Left lobe of liver (tissue), 2 donors: ENCODE measurements around the gene PIGBOS1. TPM values are rescaled to one million over a fixed set of nuclear protein-coding genes. Genes with fewer than 3 reads are reported as not detected.
A peak's percentile ranks its signal among the peaks of the same experiment; 100 is the strongest.

Experiments used
- ATAC-seq: fragments of 200-7000 bp; cut with Tn5 transposase; one replicate; pipeline ENCODE4 v1.9.1; 2020; ENCODE audit warnings: mild to moderate bottlenecking, moderate library complexity
- DNase-seq: peaks from one replicate; pipeline ENCODE4 v3.0.0-alpha.2; 2020; ENCODE audit warnings: low spot score
- total RNA-seq: library from RNA; stranded (reverse); gene quantifications from one replicate; pipeline ENCODE4 v1.2.1, GENCODE V29; 2021
- donor health status: DM: no; HTN: no; CAD: no; lungs with moderate emphysema.
- donor health status: DM: no; HTN: yes; CAD: no.

PIGBOS1 gene
- 7.0 TPM for total RNA-seq

DNA sequence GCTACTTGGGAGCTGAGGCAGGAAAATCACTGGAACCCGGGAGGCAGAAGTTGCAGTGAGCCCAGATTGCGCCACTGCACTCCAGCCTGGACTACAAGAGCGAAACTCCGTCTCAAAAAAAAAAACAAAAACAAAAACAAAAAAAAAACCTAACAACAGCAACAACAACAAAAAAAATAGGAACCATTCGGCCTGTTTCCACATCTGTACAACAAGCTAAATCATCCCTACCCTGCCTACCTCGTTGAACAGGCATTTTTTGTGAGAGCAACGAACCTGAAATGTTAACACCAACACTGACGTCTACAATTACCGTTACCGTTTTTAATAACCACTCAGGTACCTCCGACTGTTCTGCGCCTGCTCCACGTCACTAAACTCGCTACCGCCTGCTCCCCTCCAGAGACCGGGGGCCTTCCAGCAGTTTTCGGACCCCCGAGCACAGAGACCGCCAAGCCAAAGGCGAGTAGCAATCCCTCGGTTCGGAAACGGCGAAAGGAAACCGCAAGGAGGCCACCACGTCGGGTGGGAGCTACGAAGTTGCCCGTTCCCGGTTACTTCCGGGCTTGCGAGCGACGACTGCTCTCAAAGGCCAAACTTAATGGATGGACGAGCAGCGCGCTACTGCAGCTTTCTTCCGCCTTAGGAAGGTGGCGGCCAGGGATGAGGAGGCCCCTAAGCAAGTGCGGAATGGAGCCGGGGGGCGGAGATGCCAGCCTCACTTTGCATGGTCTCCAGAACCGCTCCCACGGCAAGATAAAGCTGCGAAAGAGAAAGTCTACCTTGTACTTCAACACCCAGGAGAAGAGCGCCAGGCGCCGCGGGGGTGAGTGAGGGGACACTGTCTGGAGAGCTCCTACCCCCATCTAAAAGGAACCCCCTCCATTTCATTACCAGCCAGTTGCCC lies at the start of gene PIGBOS1, which contains the start of gene PIGB:
Gene PIGBOS1, minus strand, starts transcription at position 536 of the 907 bp plus-strand sequence. CDS start 1,331 bp downstream, outside the sequence.
Gene PIGB, plus strand, starts transcription at position 635 of the 907 bp plus-strand sequence. Its CDS starts 29 bp downstream, at position 664.
- peak; percentile 88 for DNase-seq
- peak; percentile 97 for ATAC-seq

GRCh38 chr15:55366981-55367380 lies 48.1 kb upstream of the PIGBOS1 start:
- ATAC-seq, result no peak
- no peak for DNase-seq

GRCh38 chr15:55362641-55363040 lies 43.7 kb upstream of the PIGBOS1 start:
- no peak for DNase-seq
- ATAC-seq, result no peak

GRCh38 chr15:55361048-55361447 lies 42.1 kb upstream of the PIGBOS1 start:
- DNase-seq (no peak), ATAC-seq (no peak)

DNA sequence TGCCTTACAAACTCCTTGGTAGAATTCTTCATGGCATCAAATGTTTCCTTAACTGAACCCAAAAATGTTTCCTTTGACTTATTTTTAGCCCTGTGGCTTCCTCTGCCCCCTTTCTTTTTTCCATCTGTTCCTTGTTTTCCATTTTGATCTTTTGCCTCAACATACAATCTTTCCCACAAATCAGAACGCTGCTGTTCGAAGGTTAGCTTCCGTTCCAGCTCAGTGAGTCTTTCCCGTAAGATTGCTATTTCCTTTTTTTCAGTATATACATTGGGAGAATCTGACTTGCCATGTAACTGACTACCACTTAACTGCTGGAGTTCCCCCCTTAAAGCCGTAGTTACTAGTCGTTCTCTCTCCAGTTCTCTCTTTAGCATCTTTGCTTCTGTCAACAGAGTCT lies 41.3 kb upstream of the PIGBOS1 start:
- no peak for ATAC-seq
- no peak for DNase-seq

DNA sequence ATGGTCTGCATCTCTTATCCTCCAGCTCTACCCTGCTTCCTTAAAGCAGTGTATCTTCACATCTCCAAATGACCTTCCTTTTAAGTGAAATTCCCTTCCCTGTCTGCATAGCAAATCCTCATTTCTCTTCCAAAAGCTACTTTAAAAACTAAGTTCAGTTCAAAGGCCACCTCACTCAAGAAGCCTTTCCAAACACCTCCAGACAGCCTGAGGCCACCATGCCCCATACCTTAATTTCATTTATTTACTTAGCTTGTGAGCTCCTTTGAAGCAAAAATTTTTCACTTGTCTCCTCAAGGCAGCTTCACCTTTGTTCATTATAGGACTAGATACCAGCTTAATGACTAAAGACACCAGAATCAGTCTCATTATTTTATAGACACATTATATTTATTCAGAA lies 39.5 kb upstream of the PIGBOS1 start:
- DNase-seq, result no peak
- no peak for ATAC-seq

GRCh38 chr15:55357774-55358173 lies 38.9 kb upstream of the PIGBOS1 start:
- ATAC-seq, result no peak
- no peak for DNase-seq

DNA sequence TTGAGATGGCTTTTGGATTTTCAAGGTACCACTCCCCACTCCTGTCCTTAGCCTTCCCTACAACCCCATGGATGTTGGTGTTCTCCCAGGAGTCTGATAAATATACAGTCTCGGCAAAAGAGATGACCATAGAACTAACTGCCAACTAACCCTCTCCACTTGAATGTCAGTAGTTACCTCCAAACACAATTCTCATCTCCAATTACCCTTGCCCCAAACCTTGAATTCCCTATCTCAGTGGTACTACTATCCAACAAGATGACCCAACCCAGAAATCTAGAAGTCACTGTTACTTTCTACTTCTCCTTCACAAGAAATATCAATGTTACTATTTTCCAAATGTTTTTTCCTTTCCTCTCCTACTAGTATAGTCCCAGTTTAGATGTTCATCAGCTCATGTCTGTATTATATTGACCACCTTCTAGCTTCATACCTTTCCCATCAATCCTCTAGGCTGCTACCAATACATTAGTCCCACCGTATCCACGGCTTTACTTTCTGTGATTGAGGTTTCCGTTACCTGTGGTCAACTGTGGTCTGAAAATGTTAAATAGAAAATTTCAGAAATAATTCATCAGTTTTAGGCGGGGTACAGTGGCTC lies 38.2 kb upstream of the PIGBOS1 start:
- ATAC-seq, result no peak
- no peak for DNase-seq

DNA sequence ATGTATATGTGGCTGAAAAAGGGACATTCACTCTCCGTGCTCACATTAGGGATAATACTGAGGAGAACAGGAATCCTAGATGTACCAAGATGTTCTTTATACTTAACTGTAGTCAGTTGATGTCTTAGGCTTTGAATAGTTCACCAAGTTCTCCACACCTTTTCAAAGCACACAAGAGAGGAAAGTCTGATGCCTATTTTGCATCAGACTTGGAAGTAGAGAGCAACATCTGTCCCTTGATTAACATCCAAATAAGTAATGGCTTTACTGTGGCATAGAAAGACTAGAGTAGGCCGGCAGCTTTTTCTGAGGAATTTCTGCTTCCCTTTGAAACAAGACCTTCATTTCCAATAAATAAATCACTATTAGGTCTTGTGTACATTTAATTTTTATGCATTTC lies 34.1 kb upstream of the PIGBOS1 start:
- DNase-seq (no peak), ATAC-seq (no peak)

- DNase-seq (no peak), ATAC-seq (no peak)
Measured at GRCh38 chr15:55349282-55349681, 30.4 kb upstream of the PIGBOS1 start.

GRCh38 chr15:55348281-55348778 lies 29.4 kb upstream of the PIGBOS1 start:
- no peak for DNase-seq
- ATAC-seq, result no peak

- no peak for DNase-seq
- peak; percentile 11 for ATAC-seq
Measured at GRCh38 chr15:55344206-55344605, 25.3 kb upstream of the PIGBOS1 start.

- DNase-seq (no peak), ATAC-seq (no peak)
Measured at GRCh38 chr15:55343168-55343567, 24.2 kb upstream of the PIGBOS1 start.

- ATAC-seq (peak; percentile 62), DNase-seq (no peak)
Measured at GRCh38 chr15:55337160-55337559, 18.2 kb upstream of the PIGBOS1 start.

DNA sequence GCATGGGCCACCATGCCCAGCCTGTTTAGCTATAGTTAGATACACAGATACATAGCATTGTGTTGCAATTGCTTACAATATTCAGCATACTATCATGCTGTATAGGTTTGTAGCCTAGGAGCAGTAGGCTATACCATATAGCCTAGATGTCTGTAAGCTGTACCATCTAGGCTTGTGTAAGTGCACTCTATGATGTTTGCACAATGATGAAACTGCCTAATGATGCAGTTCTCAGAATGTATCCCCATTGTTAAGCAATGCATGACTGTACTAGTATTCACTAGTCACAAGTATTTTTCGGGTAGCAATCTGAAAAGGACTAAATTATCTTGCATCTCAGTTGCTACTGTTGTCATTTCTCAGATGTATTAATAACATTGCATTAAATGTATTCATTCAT lies 16.1 kb upstream of the PIGBOS1 start:
- no peak for ATAC-seq
- no peak for DNase-seq

- DNase-seq (no peak), ATAC-seq (no peak)
Measured at GRCh38 chr15:55334371-55334770, 15.4 kb upstream of the PIGBOS1 start.

- ATAC-seq, result no peak
Measured at GRCh38 chr15:55327387-55327786, 8.5 kb upstream of the PIGBOS1 start.

DNA sequence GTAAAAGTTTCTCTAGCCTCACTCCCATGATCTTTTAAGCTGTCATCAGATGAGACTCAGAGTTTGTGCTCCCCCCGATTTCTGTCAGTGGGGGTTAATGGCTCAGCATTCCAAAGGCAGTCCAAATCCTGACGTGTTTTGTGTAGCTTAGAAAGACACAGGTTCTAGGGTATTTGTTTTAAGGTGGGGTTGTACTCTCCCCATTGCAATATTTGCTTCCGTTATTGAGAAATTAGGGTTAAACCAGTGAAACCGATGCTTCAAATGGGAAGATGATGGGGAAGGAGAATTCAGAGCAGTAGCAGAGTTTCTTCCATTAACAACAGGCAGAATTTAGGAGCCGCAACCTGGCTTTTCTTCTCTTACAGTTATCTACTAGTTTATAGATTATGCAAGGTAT lies 3.5 kb upstream of the PIGBOS1 start:
- no peak for ATAC-seq
- no peak for DNase-seq

More at GRCh38 chr15:55327387-55327786, 8.5 kb upstream of the PIGBOS1 start:
- no peak for DNase-seq

DNA sequence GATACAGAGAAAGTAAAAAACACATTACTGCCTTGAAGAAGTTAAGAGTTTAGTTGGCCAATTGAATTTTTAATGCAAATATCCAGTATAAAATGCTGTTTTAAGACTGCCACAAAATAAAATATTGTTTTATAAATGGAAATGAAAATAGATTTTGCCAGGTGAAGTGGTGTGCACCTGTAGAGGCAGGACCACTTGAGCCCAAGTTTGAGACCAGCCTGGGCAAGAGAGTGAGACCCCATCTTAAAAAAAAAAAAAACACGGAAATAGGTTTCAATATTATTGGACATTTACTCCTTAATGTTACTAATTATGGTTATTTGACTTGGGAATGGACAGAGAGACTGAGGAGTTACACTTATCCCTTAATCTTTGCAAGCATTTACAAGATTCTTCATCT lies 2.0 kb upstream of the PIGBOS1 start:
- ATAC-seq, result no peak
- no peak for DNase-seq

- ATAC-seq (no peak), DNase-seq (no peak)
Measured at GRCh38 chr15:55320238-55320550, 1.3 kb upstream of the PIGBOS1 start.

- DNase-seq (no peak), ATAC-seq (peak; percentile 25)
Measured at GRCh38 chr15:55319537-55320237, 764 bp upstream of the PIGBOS1 start.
